Superior temporal gyrus (tissue), 1 donor: Measurements from ENCODE around the gene DCHS1.
A peak's percentile ranks its signal among the peaks of the same experiment; 100 is the strongest.

Source experiments
- DNase-seq: peaks from one replicate; pipeline ENCODE4 v3.0.0-alpha.2; 2016; ENCODE audit errors: extremely low spot score

Gene DCHS1

DNA sequence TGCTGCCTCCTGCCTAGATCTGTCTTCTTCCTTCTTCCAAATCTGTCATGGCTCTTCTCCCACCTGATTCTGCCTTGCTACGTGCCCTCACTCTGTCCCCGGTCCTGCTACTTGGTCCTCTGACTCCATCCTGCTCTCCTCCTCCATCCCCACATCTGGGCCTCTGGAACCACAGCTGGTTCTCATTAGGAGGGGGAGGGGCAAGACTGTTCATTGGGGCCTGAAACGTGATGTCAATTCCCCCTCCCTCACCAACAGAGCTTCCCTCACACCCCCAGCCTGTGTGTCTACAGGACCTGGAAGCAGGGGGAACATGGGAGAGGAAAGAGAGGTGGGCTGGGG lies 9.1 kb downstream of the DCHS1 start:
- DNase-seq = no peak

DNA sequence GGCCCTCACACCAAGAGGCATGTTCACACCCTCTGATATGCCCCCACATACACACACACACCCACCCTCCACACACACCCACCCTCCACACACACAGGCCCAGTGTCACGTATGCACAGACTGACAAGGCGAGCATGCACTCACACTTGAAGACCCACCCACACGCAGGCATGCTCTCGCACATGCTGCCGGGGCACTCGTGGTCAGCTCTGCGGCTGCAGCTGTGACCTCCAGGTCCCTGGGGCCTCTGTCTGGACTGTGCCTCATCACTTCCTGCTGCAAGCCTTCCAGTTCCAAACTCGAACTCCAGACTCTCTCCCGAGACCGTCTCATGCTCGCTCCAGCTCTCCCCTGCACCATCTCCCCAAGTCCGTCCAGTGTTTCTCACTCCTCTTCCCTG lies 9.5 kb downstream of the DCHS1 start:
- no peak for DNase-seq

DNA sequence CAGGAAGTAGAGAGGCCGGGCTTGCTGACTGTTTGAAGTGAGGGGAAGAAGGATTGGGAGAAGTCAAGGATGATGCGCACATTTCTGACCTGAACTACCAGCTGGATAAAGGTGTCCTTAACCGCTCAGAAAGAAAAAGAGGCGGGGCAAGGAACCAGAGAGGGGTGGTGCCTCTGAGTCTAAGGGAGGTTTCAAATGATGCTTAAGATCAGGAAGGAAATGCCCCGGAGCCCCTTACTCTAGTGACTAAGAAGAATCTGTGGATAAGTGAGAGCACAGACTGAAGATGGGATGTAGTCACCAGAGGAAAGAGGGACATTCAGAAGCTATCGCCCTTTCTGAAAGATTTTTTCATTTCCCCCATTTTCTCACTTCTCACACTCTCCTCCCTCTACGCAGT lies 12.7 kb downstream of the DCHS1 start:
- no peak for DNase-seq

DNA sequence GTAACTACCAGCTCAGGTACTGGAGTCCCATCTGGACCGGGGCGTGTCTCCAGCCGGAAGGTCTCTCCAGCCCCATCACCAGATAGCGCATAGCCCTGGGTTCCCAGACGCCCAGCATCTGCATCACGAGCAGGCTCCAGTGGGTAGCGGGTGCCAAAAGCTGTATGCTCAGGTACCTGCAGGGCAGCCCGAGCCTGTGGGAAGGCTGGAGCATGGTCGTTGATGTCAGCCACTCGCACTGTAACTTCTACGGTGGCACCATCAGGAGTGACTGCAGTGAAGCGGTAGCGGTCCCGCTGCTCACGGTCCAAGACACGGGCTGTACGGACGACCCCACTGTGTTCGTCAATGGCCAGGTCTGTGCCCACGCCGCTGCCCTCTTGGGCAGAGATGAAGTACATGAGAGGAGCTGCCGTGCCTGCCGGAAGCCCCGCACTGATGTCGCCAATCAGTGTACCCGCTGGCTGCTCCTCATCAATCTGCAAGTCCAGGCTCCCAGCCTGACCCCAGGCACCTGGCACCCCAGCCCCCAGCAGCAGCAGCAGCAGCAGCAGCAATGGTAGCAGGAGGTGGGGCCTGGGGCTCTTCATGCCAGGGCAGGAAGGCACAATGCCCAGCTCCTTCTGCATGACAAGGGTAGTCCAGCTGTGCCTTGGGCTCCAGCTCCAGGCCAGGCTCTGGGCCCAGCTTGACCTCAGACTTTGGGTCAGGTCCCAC lies 14.5 kb downstream of the DCHS1 start:
- peak; percentile 77 for DNase-seq

DNA sequence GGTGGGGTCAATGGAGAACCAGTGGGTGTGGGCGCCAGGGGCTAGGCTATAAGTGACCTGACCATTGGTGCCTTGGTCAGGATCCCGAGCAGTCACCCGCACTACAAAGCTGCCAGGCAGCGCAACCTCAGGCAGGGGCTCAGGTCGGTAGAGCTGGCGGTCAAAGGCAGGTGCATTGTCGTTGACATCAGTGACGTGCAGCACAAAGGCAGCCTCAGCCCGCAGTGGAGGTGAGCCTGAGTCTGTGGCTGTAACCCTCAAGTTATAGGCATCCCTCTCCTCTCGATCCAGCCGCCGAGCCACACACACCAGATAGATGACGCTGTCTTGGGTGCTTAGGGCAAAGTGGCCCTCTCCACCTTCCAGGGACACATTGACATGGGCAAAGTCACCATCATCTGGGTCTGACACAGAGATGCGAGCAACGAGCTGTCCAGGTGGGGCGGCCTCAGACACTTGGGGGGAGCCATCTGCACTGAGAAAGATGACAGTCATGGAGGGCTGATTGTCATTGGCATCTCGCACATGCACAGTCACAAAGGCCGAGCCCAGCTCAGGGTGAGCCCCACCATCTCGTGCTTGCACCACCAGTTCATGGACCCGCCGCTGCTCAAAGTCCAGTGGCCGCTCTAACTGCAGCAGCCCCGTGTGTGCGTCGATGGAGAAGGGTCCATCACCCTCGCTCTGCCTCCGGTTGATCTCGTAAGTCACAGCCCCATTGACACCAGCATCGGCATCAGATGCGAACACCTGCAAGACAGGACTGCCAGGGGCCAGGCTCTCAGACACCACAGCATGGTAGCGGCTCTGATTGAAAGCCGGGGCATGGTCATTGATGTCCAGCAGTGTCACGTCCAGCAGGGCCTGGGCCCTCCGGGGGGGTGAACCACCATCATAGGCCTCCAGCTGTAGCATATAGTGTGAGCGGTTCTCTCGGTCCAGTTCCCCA lies 15.3 kb downstream of the DCHS1 start:
- no peak for DNase-seq

DNA sequence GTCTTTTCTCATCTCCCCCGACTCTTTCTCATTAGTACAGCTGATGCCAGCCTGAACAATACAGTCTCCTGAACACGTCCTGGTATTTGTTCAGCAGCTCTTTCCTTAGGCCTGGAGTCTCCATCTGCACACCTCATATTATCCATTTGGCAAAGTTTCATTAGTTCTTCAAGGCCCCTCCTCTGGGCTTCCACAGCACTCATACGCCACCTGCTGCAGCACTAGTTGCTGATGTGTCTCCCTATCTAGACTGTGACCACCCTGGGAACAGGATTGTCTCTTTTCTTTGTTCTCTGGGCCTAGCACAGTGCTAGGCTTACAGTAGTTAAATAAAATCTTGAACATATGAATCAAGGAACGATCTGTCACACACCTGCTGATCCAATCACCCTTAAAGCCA lies 17.2 kb downstream of the DCHS1 start:
- DNase-seq = no peak

DNA sequence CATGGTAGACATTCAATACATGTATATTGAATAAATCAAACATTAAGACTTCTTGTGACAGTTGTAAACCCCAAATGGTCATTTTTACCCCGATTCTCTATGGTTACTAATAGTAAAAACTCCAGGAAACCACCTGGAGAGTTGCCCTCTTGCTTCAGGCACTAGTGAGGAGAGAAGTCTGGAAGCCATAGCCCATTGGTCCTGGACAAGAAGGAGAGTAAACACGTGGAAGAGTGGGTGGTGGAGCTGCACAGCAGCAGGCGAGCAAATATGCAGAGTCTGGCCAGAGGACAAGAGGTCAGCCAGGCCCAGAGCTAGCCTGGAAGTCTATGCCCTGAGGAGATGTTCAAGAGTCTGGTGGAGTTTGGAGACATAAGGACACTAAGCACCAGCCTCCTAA lies 17.7 kb downstream of the DCHS1 start:
- DNase-seq = no peak

DNA sequence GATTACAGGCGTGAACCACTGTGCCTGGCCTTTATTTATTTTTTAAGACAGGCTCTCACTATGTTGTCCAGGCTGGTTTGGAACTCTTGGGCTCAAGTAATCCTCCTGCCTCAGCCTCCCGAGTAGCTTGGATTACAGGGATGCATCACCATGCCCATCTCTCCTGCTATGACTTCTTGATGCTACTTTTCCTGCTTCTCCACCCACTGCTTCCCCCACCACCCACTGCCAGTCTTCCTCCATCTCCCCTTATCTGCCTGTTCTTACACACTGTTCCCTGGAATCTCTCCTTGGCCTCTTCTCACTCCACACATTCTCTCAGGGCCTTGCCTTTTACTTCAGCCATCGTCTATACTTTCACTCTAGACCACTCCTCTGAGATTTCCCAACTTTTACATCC lies 19.1 kb downstream of the DCHS1 start:
- DNase-seq = no peak

DNA sequence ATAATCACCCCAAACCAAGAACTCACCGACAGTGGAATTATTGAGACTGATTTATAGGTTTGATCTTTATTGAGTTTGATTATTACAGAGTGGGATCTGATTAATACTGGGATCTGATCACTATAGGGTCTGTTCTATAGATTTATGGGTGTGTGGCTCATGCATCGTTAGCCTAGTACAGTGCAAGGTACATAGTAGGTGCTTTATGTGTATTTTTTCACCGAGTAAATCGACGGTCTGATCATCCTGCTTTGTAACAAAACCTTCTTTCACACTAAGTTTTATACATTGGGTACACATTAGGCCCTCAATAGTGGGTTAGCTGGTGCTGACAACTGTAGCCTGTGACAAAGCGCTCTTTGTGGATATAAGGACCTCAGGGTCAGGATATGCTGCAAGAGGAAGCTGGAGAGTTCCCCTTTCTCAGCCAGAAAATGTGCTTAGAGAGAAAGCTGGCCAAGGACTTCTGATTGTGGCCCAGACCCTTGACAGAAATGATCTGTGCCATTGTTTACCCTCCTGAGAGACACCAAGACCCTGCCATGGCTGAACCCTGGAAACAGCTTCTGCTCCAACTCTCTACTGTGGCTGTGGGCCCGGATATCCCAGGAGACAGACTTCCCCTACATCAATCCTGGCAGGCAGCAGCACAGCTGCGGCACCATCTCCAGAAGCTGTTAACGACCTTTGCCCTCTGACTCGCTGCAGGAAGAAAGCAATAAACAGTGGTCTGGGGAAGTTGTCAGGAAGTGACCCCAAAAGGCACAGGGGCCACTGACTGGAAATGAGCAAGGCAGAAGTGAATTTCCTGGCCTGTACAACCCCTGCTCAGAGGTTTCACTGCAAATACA lies 20.3 kb downstream of the DCHS1 start:
- DNase-seq = peak; percentile 78

DNA sequence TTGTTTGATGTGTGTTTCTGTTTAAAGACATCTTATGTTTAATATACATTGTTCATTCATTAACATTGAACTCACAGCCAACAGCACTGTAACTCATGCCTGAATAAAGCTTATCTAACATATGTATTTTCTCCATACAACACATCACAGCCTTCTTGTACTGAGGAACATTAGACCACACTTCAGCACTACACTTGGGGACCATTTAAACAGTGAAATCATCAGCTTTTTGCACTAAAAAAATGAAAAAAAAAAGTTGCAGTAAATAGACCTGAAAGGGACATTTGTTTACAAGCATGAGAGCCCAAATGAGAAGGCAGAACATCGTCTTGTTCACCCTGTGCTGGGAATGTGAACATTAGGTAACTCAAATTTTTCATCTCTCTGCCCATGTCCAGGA lies 21.1 kb downstream of the DCHS1 start:
- DNase-seq = no peak

DNA sequence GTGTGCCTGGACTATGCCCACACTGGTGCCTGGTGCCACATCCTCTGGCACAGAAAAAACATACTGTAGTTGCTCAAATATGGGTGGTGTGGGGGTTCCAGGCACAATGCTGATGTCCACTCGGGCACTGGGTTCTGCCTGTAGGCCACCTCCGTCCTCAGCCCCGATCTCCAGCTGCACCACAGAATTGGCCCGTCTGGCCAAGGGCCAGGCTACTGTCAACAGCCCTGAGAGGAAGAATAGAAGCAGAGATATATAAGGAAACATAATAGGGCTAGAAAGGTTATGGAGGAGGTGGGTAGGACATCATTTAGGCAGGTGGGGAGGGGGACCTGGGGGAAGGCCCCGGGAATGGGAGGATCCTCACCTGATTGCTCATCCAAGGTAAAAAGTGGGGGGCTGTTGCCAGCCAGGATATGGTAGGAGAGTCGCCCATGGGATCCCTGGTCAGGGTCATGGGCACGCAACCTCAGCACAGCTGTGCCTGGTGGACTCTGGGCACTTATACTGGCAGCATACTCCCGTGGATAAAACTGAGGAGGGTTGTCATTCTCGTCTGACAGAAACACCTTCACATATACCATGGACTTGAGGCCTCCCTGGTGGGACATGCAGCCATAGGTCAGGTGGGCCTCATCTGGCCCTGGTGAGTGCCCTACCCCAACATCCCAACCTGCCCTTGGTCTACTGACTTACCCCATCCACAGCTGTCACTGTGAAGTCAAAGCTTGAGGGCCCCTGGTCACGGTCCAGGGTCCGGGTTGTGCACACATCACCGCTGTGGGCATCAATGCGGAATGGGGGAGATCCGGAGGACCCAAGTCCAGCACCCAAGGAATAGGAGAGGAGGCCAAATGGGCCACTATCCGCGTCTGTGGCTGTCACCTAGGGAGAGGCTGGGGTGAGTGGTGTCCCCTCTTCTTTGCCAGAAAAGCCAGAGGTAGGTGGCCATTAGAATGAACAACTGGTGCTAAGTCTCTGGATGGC lies 21.9 kb downstream of the DCHS1 start:
- DNase-seq = no peak

DNA sequence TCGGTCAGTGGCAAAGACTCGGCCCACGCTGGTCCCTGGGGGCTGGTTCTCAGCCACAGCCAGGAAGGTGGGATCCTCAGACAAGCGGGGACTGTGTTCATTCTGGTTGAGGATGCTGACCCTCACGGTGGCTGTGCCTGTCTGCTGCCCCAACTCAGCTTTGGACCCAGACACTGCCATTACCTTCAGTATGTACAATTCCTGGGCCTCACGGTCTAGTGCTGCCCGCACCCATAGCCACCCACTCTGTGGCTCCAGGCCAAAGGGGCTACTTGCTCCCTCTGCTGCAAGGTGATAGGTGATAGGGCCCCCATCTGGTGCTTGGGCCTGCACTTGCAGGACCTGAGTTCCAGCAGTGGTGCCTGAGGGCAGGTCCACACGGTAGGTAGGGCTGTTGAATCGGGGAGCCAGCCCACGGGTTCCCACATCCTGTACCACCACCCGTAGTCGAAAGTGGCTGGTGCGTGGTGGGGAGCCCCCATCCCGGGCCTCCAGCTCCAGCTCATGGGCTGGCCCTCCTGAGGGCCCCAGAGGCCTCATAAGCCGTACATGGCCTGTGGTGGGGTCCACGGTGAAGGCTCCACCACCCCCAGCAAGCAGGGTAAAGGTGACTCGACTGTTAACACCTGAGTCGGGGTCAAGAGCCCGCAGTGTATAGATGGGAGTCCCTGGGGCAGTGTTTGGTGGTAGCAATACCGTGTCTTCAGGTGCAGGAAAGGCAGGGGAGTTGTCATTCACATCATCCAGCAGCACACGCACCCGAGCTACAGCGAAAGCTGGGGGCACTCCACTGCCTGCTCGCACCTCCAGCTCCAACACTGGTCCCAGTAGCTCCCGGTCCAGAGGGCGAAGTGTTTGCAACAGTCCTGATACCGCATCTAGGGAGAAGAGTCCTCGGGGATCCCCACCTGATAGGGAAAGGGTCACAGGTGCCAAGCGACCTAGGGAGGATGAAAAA lies 23.2 kb downstream of the DCHS1 start:
- DNase-seq = no peak

DNA sequence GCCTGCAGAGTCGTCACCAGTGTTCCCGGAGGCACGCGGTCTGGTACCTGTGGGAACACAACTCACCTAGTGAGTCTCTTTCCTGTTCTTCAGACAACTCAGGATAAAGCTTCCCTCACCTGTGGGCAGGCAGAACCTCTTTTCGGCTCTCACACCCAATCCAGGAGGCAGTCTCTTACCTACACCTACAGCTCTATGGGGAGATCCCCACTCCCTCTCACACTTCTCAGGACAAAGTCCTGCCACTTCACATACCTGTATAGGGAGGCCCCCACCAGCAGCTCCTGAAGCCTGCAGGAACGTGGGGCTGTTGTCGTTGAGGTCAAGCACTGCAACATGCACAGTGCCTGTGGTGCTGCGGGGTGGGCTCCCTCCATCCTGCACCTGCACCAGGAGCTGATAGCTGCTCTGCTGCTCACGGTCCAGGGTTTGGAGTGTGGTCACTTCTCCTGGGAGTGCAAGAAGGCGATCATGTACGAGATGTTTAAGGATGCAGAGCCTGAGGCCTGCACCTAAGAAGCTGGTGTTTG lies 24.2 kb downstream of the DCHS1 start:
- no peak for DNase-seq

DNA sequence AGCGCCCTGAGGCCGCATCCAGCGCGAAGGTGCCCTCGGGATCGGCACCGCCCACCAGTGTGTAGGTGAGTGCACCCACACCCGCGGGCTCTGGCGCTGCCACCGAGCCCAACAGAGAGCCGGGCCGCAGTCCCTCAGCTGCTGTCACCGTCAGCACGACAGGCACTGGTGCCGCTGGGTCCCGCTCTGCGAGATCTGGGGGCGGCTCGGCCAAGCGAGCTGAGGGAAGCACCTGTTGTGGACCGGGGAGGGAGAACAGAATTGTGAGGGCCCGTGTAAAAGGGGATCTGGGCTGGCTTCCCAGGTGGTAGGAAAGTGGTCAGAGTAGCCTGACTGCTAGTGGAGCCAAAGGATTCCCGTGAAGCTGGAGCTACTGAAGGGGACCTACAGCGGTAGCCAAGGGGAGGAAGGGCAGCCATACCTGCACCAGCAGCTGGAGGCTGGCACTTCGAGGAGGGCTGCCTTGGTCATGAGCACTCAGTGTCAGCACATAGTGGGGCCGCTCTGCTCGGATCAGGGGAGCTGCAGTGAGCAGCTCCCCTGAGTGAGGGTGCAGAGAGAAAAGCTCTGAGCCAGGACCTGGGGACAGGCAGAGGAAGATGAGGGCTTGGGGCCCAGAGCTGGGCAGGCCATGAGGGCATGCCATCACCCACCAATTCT lies 24.8 kb downstream of the DCHS1 start:
- DNase-seq = no peak

DNA sequence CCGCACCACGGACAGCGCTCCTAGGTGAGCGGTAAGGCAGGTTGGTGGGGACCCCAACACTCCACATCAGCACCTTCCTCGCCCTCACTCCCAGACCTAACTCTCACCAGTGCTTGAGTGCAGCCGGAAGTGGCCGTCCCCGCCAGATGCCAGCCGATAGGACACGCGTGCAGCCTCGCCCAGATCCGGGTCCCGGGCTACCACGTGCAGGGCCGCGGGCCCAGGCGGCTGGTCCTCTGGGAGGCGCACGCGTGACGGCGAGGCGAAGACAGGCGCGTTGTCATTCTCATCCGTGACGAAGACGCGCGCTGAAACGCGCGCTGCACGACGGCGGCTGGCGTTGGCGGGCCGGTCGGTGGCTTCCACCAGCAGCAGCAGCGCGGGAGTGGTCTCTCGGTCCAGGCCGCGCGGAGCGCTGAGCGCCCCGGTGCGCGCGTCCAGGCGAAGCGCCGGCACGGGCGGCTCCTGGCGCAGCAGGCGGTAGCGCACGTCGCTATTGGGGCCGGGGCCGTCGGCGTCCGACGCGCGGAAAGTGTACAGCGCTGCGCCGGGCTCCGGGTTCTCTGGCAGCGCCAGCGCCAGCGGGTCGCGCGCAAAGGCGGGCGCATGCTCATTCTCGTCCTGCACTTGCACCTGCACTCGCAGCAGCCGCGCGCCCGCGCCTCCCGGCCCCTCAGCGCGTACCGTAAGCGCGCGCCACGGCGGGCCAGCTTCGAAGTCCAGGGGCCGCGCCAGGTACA lies 25.5 kb downstream of the DCHS1 start:
- no peak for DNase-seq

DNA sequence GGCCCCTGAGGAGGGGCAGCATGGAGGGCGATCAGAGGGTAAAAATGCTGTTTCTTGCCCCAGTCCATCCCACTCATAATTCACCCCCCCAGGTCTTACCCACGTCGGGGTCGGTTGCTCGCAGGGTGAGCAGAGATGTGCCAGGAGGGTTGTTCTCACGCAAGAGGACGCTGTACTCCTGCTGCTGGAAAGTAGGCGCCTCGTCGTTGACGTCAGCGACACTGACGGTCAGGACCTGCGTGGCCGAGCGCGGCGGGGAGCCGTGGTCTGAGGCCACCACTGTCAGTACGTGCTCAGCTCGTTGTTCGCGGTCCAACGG lies 26.1 kb downstream of the DCHS1 start:
- DNase-seq = no peak

DNA sequence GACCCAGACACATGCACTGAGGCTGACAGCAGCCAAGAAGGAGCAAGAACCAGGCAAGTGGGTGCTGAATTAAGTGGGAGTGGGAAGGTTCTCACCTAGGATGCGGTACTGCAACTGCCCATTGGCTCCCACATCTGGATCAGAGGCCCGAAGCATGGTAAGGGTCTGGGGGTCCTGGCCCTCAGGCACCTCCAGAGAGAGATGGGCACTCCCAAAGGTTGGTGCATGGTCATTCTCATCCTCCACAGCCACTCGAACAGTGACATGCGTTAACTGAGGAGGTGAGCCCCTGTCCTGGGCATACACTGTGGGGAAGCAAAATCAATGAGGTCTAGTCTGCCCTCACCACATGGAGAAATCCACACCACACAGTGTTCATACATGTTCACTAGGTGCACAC lies 27.1 kb downstream of the DCHS1 start:
- DNase-seq = no peak

DNA sequence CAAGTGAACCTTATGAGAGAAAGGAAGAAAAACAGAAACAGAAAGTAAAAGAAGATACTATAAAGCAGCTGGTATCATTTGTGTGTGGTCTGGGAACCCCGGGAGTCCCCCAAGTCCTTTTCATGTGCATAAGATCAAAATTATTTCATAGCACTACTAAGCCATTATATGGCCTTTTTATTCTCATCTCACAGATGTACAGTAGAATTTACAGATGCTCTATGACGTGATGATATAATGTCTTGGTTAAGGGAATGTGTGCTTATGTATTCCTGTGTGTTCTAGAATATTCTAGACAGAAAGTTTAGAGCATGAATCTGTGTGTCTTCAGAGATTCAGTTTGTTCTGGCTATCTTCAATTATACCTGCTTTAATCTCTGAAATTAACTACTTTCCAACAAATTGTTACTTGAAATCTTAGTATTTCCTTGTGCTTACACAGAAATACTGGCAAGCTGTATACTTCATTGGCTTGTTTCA lies 27.8 kb downstream of the DCHS1 start:
- DNase-seq = no peak
